Adrenal gland (tissue), 5 donors: Measurements from ENCODE around the gene PITRM1.

Experiments used
- POLR2A ChIP-seq, 2 donors: fragments of 450-650 bp; IDR thresholded peaks; one replicate each; pipeline ENCODE4 v1.6.1; 2017; ENCODE audit warnings: antibody characterized with exemption in 2 of 2, mild to moderate bottlenecking in 2 of 2, moderate library complexity in 1 of 2
- TF ChIP-seq, protein P1 (sequence below), 6 experiments: fragments of 450-650 bp in 4 of 6; fragments of 200-600 bp in 2 of 6; sonication (generic) in 1 of 6; IDR thresholded peaks; 1 replicate in 5 of 6; 2 replicates in 1 of 6; pipeline versions ENCODE4 v1.5.1 to v1.8.0; 2016 to 2021; ENCODE audit warnings: antibody characterized with exemption in 6 of 6, mild to moderate bottlenecking in 2 of 6, moderate library complexity in 1 of 6
- donor health status: DM: no; HTN: no; CAD: no.

DNA sequence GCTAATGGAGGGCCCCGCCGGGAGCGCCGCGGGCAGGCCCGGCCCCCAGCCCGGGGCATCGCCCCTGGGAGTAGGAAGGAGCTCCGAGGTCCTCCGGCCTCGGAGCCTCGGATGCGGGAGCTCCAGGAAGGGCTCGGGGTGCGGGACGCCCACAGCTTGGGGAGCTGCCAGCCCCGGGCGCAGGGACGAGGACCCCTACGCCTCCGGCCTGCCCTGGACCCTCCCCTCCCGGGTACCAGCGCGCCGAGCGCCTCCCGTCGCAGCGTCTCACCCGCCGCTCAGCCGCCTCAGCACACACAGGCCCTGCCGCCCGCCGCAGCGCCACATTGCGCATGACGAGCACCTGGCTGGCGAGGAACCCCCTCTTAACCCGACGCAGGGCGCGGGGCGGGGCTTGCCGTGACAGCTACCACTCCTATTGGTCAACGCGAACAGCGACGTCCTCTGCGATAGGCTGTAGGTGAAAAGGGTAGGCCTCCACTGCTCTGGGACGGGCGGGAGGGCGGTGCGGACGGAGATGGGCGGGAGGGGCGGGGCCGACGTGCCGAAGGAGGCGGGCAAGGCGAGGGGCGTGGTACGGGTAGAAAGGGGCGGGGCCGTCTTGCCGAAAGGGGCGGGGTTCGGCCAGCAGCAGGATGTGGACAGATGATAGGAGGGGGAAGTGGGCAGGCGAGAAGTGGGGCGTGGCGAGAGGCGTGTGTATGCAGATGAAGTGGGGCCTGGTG lies at the start of gene PITRM1:
- TF ChIP-seq POLR2A (IDR thresholded peaks at IDR 0.05) = peak; percentile 97 to 99
- TF ChIP-seq, protein P1, sequence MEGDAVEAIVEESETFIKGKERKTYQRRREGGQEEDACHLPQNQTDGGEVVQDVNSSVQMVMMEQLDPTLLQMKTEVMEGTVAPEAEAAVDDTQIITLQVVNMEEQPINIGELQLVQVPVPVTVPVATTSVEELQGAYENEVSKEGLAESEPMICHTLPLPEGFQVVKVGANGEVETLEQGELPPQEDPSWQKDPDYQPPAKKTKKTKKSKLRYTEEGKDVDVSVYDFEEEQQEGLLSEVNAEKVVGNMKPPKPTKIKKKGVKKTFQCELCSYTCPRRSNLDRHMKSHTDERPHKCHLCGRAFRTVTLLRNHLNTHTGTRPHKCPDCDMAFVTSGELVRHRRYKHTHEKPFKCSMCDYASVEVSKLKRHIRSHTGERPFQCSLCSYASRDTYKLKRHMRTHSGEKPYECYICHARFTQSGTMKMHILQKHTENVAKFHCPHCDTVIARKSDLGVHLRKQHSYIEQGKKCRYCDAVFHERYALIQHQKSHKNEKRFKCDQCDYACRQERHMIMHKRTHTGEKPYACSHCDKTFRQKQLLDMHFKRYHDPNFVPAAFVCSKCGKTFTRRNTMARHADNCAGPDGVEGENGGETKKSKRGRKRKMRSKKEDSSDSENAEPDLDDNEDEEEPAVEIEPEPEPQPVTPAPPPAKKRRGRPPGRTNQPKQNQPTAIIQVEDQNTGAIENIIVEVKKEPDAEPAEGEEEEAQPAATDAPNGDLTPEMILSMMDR (IDR thresholded peaks at IDR 0.05) = no peak
